Amygdala (tissue), 56 donors: ENCODE data around the gene PTRHD1.
A peak's percentile ranks its signal among the peaks of the same experiment; 100 is the strongest.
"Not testable (repeated sequence)": the region's sequence is repeated elsewhere in the genome, so short reads cannot be mapped to it uniquely, and the experiment has no call there.

Experiments used
- DNase-seq, 56 donors: peaks; one replicate each; lab custom pipeline; 2025; lab: John Stamatoyannopoulos, UW

The PTRHD1 gene

DNA sequence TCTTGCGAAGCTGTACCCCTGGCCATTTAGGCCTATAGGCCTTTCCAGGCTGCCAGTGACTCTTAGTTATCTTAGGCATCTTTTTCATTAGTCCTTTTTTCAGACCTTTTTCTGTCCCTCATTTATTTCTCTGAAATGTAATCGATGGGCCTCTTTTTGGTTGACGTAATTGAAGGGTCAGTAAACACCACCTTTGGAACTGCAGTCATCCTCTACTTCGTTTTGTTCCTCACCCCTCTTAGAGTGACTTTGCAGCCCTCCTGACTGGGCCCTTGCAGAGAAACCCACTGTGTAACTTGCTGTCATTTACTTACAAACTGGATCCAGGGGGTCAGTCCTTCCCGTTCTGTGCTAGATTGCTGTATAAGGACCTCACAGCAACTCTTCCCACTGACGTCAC is 23.2 kb upstream of the PTRHD1 start:
- DNase-seq = no peak

DNA sequence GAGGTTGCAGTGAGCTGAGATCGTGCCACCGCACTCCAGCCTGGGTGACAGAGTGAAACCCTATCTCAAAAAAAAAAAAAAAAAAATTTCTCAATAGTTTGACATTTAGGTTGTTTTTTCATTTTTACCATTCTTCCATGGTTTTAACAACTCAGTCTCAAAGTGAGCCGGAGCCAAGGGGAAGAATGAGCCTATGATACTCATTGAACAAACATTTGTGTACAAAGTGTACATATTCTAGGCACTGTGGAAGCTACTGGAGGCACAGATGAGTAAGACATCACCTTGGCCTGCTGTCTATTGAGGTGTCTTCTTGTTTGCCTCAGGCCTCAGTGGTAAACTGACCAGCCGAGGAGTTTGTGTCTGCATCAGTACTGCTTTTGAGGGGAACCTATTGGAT is 22.0 kb upstream of the PTRHD1 start:
- no peak for DNase-seq

GRCh38 chr2:24814516-24814915 is 21.3 kb upstream of the PTRHD1 start:
- no peak for DNase-seq

- peak in 12 of 56 donors; percentile 12 to 49 (median 38) for DNase-seq
Observed at GRCh38 chr2:24813691-24814137, 20.5 kb upstream of the PTRHD1 start.

- no peak for DNase-seq
Observed at GRCh38 chr2:24809316-24810007, 16.3 kb upstream of the PTRHD1 start.

GRCh38 chr2:24806661-24807036 is 13.5 kb upstream of the PTRHD1 start:
- DNase-seq = no peak

DNA sequence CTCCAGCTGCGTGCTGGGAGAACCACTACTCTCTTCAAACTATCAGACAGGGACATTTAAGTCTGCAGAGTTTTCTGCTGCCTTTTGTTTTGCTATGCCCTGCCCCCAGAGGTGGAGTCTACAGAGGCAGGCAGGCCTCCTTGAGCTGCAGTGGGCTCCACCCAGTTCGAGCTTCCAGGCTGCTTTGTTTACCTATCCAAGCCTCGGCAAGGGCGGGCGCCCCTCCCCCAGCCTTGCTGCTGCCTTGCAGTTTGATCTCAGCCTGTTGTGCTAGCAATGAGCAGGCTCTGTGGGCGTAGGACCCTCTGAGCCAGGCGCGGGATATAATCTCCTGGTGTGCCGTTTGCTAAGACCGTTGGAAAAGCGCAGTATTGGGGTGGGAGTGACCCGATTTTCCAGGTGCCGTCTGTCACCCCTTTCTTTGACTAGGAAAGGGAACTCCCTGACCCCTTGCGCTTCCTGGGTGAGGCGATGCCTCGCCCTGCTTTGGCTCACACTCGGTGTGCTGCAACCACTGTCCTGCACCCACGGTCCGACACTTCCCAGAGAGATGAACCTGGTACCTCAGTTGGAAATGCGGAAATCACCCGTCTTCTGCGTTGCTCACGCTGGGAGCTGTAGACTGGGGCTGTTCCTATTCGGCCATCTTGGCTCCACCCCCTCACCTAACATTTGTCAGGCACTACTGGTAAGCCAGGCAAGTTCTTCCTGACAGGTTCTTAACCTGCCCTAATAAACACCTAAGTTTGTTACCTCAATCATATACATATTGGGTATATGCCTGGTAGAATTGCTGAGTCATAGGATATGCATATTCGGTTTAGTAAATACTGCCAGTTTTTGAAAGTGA is 12.8 kb upstream of the PTRHD1 start:
- not testable (repeated sequence) for DNase-seq

DNA sequence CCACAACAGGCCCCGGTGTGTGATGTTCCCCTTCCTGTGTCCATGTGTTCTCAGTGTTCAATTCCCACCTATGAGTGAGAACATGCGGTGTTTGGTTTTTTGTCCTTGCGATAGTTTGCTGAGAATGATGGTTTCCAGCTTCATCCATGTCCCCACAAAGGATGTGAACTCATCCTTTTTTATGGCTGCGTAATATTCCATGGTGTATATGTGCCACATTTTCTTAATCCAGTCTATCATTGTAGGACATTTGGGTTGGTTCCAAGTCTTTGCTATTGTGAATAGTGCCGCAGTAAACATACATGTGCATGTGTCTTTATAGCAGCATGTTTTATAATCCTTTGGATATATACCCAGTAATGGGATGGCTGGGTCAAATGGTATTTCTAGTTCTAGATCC is 7.3 kb upstream of the PTRHD1 start:
- DNase-seq = not testable (repeated sequence)

DNA sequence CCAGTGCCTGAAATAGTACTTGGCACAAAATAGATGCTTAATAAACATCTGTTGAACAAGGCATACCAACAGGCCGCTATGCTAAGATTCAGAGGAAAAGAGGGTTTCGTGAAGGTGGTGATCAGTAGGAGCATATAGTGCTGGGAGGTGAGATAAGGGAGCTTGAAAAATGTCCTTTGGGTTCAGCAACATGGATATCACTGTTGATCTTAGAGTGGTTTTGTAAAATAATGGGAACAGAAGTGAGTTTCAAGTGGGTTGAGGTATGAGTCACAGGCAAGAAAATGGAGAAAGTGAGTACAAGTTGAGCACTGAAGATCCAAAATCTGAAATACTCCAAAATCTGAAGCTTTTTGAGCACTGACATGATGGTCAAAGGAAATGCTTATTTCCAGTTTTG is 4.5 kb upstream of the PTRHD1 start:
- DNase-seq = no peak

GRCh38 chr2:24793761-24794435 is 707 bp upstream of the PTRHD1 start:
- DNase-seq = peak in 2 of 56 donors; percentile 33 to 45

- DNase-seq = no peak
Observed at GRCh38 chr2:24792542-24792873, 683 bp downstream of the PTRHD1 start.

GRCh38 chr2:24791452-24791851 is 1.7 kb downstream of the PTRHD1 start:
- DNase-seq = no peak

- DNase-seq = no peak
Observed at GRCh38 chr2:24788816-24789215, 4.4 kb downstream of the PTRHD1 start.

DNA sequence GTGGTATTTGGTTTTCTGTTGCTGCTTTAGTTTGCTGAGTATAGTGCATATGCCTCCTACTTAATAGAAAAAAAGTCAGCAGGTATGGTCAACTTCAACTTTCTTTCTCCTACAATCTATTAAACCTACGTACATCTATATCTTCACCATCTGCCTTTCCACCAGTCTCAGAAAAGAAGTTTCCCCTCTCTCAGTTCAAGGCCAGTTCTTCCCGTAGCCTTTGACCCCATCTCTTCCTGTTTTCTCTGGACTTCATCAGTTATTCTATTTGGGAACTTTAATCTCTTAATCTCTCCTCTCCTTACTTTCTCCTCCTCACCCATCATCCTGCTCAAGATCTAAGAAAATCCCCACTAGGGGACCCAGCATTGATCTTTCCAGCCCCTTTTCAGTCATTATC is 5.7 kb downstream of the PTRHD1 start:
- no peak for DNase-seq

GRCh38 chr2:24785671-24786321 is 7.4 kb downstream of the PTRHD1 start:
- no peak for DNase-seq

DNA sequence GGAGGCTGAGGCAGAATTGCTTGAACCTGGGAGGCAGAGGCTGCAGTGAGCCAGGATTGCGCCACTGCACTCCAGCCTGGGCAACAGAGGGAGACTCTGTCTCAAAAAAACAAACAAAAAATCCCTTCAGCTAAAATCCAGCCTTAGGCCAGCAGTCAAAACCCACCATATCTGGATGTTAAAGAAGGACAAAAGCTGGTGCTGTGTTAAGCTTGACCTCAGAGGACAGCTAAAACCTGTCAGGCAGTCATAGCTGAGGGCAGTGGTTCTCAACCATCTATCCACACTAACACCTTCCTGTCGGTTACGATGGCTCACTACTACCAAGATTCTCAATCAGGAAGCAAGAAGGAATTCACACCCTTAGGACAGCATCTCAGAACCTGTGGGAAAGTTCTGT is 9.6 kb downstream of the PTRHD1 start:
- DNase-seq = no peak

DNA sequence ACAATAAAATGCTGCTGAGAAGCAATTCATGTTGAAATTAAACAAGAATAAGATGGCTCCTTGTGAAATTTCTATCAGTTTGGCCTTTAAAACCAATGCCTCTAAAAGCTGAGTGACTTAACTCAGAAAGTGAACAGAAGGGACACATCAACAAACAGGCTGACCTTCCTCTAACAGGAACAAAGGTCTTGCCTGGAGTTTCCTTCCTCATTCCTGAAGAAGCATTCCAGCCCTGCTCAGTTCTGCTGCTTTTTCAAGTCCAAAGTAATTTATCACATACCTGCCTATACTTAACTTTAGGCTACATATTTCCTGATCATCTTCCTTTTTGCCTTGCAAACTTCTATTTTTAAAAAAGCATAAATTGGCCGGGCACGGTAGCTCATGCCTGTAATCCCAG is 14.1 kb downstream of the PTRHD1 start:
- no peak for DNase-seq

GRCh38 chr2:24774373-24774772 is 18.8 kb downstream of the PTRHD1 start:
- no peak for DNase-seq

GRCh38 chr2:24771764-24772586 is 21.2 kb downstream of the PTRHD1 start:
- no peak for DNase-seq

DNA sequence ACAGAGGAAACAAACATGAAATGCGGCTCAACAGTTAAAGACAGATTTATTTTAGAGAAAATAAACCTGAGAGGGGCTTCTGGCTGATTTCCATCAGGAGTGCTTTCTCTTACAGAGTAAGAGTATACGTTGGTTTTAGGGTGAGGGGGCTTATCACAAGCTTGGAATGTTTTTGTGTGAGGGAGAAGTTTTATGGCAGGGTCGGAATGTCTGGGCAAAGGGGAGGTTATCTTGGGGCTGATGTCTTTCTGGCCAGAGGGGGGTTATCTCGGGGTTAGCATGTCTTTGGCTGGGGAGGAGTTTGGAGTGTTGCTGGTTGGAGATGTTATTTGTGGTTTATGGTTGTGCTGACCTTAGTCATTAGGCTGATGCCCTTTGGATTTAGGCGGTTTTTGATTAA is 22.1 kb downstream of the PTRHD1 start:
- no peak for DNase-seq
